Brain microvascular endothelial cell (primary cell): ENCODE measurements around the gene CRY2.
"Not testable (repeated sequence)": the region's sequence is repeated elsewhere in the genome, so short reads cannot be mapped to it uniquely, and the experiment has no call there.

Source experiments
- DNase-seq: peaks from one replicate; pipeline ENCODE4 v3.0.0-alpha.2; 2020
- H3K27ac ChIP-seq: fragments of 250-450 bp; sonication (Bioruptor Pico); 2 replicates; pipeline ENCODE4 v1.5.1; 2020; ENCODE audit warnings: mild to moderate bottlenecking, moderate library complexity
- H3K27me3 ChIP-seq: fragments of 250-450 bp; sonication (Bioruptor Pico); replicated peaks from 2 replicates; pipeline ENCODE4 v1.5.1; 2020; ENCODE audit warnings: mild to moderate bottlenecking
- H3K36me3 ChIP-seq: fragments of 250-450 bp; sonication (Bioruptor Pico); replicated peaks from 2 replicates; pipeline ENCODE4 v1.5.1; 2020; ENCODE audit warnings: mild to moderate bottlenecking
- H3K4me3 ChIP-seq: 2 replicates; pipeline ENCODE4 v1.5.1; 2011; ENCODE audit warnings: low read depth, mild to moderate bottlenecking, control low read depth, low read length, moderate library complexity
- CTCF ChIP-seq: IDR thresholded peaks from 2 replicates; pipeline ENCODE4 v1.5.1; 2011; ENCODE audit warnings: low read depth, mild to moderate bottlenecking, moderate library complexity, low read length, control low read depth, inconsistent platforms; ENCODE audit errors: missing control alignments
- in situ Hi-C: cut with HindIII; loops from 2 replicates; pipeline ENCODE4 v1.10.0; 2017; ENCODE audit warnings: low sequenced_read_pairs, low pct_ligation_motif_present

CRY2 gene

GRCh38 chr11:45832811-45833441 lies 14.3 kb upstream of the CRY2 start:
- no peak for TF ChIP-seq CTCF
- DNase-seq: no peak
- H3K27ac ChIP-seq: no peak overlapping the region
- no peaks in the 10 kb centered on the region for H3K36me3 ChIP-seq
- H3K4me3 ChIP-seq: no peak overlapping the region
- in situ Hi-C loops: no loop called here
- peaks cover 19% of the 10 kb centered on the region for H3K27me3 ChIP-seq

- in situ Hi-C loops: no loop called here
- no peak for TF ChIP-seq CTCF
- DNase-seq: no peak
- Histone ChIP-seq H3K4me3 (no peak overlapping the region), H3K27ac (no peak overlapping the region), H3K27me3 (peaks cover 11% of the 10 kb centered on the region), H3K36me3 (no peaks in the 10 kb centered on the region)
Measured at GRCh38 chr11:45833761-45834160, 13.5 kb upstream of the CRY2 start.

- in situ Hi-C loops: no loop called here
- Histone ChIP-seq H3K27ac (no peak overlapping the region), H3K36me3 (no peaks in the 10 kb centered on the region), H3K4me3 (no peak overlapping the region), H3K27me3 (peaks cover 10% of the 10 kb centered on the region)
- DNase-seq: no peak
- TF ChIP-seq CTCF: no peak
Measured at GRCh38 chr11:45834298-45834756, 12.9 kb upstream of the CRY2 start.

- TF ChIP-seq CTCF: no peak
- Histone ChIP-seq H3K36me3 (no peaks in the 10 kb centered on the region), H3K4me3 (no peak overlapping the region), H3K27me3 (peaks cover 9% of the 10 kb centered on the region), H3K27ac (no peak overlapping the region)
- DNase-seq: no peak
- in situ Hi-C loops: no loop called here
Measured at GRCh38 chr11:45839204-45839603, 8.1 kb upstream of the CRY2 start.

GRCh38 chr11:45840251-45840650 lies 7.0 kb upstream of the CRY2 start:
- not testable (repeated sequence) for H3K36me3 ChIP-seq, H3K27me3 ChIP-seq, DNase-seq

GRCh38 chr11:45843158-45843924 lies 3.9 kb upstream of the CRY2 start:
- Histone ChIP-seq H3K27me3 (no peaks in the 10 kb centered on the region), H3K4me3 (no peak overlapping the region), H3K36me3 (no peaks in the 10 kb centered on the region), H3K27ac (no peak overlapping the region)
- DNase-seq: peak; percentile 95
- in situ Hi-C loops: no loop called here
- TF ChIP-seq CTCF: peak; percentile 97

More at GRCh38 chr11:45840251-45840650, 7.0 kb upstream of the CRY2 start:
- in situ Hi-C loops, H3K4me3 ChIP-seq, H3K27ac ChIP-seq: not testable (repeated sequence)
